ENCODE measurements around the gene PABPN1L. TPM values are rescaled to one million over a fixed set of nuclear protein-coding genes. Genes with fewer than 3 reads are reported as not detected.

The PABPN1L gene
- total and polyA plus RNA-seq, 8 donors: 0.15 TPM; not detected in 7

GRCh38 chr16:88820385-88821025 is 46.0 kb downstream of the PABPN1L start:
- WGBS, 5 donors: 73 to 91% (median 86%) methylated on average over 7 to 20 of the region's 20 CpGs
- no peak overlapping the region for H3K27ac ChIP-seq
- intact Hi-C loops (cut with DNase I; ENCODE audit: low total_unique reads): no loop called here

GRCh38 chr16:88819126-88819525 is 47.3 kb downstream of the PABPN1L start:
- H3K27me3 ChIP-seq: no peaks in the 10 kb centered on the region
- TF ChIP-seq EP300 (IDR thresholded peaks at IDR 0.05) (no peak), CTCF (IDR thresholded peaks at IDR 0.05) (no peak), POLR2A (IDR thresholded peaks at IDR 0.05) (no peak), POLR2AphosphoS5 (IDR thresholded peaks at IDR 0.05) (no peak)
- no peak overlapping the region for H3K27ac ChIP-seq
- no peak overlapping the region for H3K4me3 ChIP-seq
- no peak for DNase-seq
- WGBS, 5 donors: 80 to 90% (median 85%) methylated on average over 13 to 16 of the region's 16 CpGs
- peaks cover 0 to 7% (median 5%) of the 10 kb centered on the region in 4 donors for H3K4me1 ChIP-seq
- peaks cover 7 to 41% (median 38%) of the 10 kb centered on the region in 4 donors for H3K36me3 ChIP-seq
- no peaks in the 10 kb centered on the region for H3K9me3 ChIP-seq
- intact Hi-C loops (cut with DNase I; ENCODE audit: low total_unique reads): no loop called here

More at GRCh38 chr16:88820385-88821025, 46.0 kb downstream of the PABPN1L start:
- H3K4me3 ChIP-seq: no peak overlapping the region
- H3K4me1 ChIP-seq: peaks cover 0 to 7% (median 5%) of the 10 kb centered on the region in 4 donors
- no peak for DNase-seq
- TF ChIP-seq POLR2A (IDR thresholded peaks at IDR 0.05): no peak
- TF ChIP-seq EP300 (IDR thresholded peaks at IDR 0.05): no peak
- TF ChIP-seq CTCF (IDR thresholded peaks at IDR 0.05): no peak
- TF ChIP-seq POLR2AphosphoS5 (IDR thresholded peaks at IDR 0.05): no peak
- H3K36me3 ChIP-seq: peaks cover 7 to 53% (median 47%) of the 10 kb centered on the region in 4 donors
- no peaks in the 10 kb centered on the region for H3K27me3 ChIP-seq
- no peaks in the 10 kb centered on the region for H3K9me3 ChIP-seq

GRCh38 chr16:88818575-88818874 is 47.9 kb downstream of the PABPN1L start:
- Histone ChIP-seq H3K9me3 (no peaks in the 10 kb centered on the region), H3K4me3 (no peak overlapping the region), H3K27ac (no peak overlapping the region), H3K36me3 (peaks cover 7 to 35% (median 33%) of the 10 kb centered on the region in 4 donors), H3K4me1 (peaks cover 0 to 7% (median 6%) of the 10 kb centered on the region in 4 donors), H3K27me3 (no peaks in the 10 kb centered on the region)
- no peak for TF ChIP-seq POLR2AphosphoS5 (IDR thresholded peaks at IDR 0.05)
- TF ChIP-seq POLR2A (IDR thresholded peaks at IDR 0.05): no peak
- TF ChIP-seq EP300 (IDR thresholded peaks at IDR 0.05): no peak
- TF ChIP-seq CTCF (IDR thresholded peaks at IDR 0.05): no peak
- intact Hi-C loops (cut with DNase I; ENCODE audit: low total_unique reads): no loop called here
- WGBS, 5 donors: 75 to 89% (median 82%) methylated on average over 18 of the region's 18 CpGs
- DNase-seq: no peak

GRCh38 chr16:88817785-88818574 is 48.5 kb downstream of the PABPN1L start:
- DNase-seq: no peak
- H3K27ac ChIP-seq: no peak overlapping the region
- WGBS, 5 donors: 45 to 79% (median 74%) methylated on average over 6 to 40 of the region's 40 CpGs

More at GRCh38 chr16:88817785-88818574, 48.5 kb downstream of the PABPN1L start:
- H3K36me3 ChIP-seq: peaks cover 7 to 32% (median 30%) of the 10 kb centered on the region in 4 donors
- intact Hi-C loops (cut with DNase I; ENCODE audit: low total_unique reads): no loop called here
- H3K4me3 ChIP-seq: no peak overlapping the region
- H3K4me1 ChIP-seq: peaks cover 1 to 12% (median 10%) of the 10 kb centered on the region in 4 donors
- no peaks in the 10 kb centered on the region for H3K27me3 ChIP-seq
- no peaks in the 10 kb centered on the region for H3K9me3 ChIP-seq
- TF ChIP-seq POLR2A (IDR thresholded peaks at IDR 0.05): no peak
- no peak for TF ChIP-seq EP300 (IDR thresholded peaks at IDR 0.05)
- no peak for TF ChIP-seq POLR2AphosphoS5 (IDR thresholded peaks at IDR 0.05)
- TF ChIP-seq CTCF (IDR thresholded peaks at IDR 0.05): no peak

Data from stomach (tissue), 9 donors.